COR-L47 (cell line): ENCODE results near the gene HTR1E.
"Not testable (repeated sequence)": the region's sequence is repeated elsewhere in the genome, so short reads cannot be mapped to it uniquely, and the experiment has no call there.

Experiments used
- DNase-seq: peaks from one replicate; lab custom pipeline; 2025; lab: John Stamatoyannopoulos, UW

Gene HTR1E

GRCh38 chr6:86978251-86978650, 40.9 kb downstream of the HTR1E start:
- no peak for DNase-seq

- no peak for DNase-seq
These were observed 64.2 kb downstream of the HTR1E start for GRCh38 chr6:87001494-87001893.

GRCh38 chr6:87002391-87002790, 65.1 kb downstream of the HTR1E start:
- not testable (repeated sequence) for DNase-seq

GRCh38 chr6:87006541-87006940, 69.2 kb downstream of the HTR1E start:
- not testable (repeated sequence) for DNase-seq

GRCh38 chr6:87009581-87009980, 72.3 kb downstream of the HTR1E start:
- not testable (repeated sequence) for DNase-seq

GRCh38 chr6:87012035-87012434, 74.7 kb downstream of the HTR1E start:
- DNase-seq, result no peak

GRCh38 chr6:87012743-87013142, 75.4 kb downstream of the HTR1E start:
- no peak for DNase-seq

GRCh38 chr6:87016772-87017171, 79.4 kb downstream of the HTR1E start:
- DNase-seq, result no peak

GRCh38 chr6:87027021-87027420, 89.7 kb downstream of the HTR1E start:
- DNase-seq, result no peak

- peak; percentile 37 for DNase-seq
These were observed 92.5 kb downstream of the HTR1E start for GRCh38 chr6:87029711-87030314.

- DNase-seq, result no peak
These were observed 103.4 kb downstream of the HTR1E start for GRCh38 chr6:87040729-87041128.

- no peak for DNase-seq
These were observed 108.3 kb downstream of the HTR1E start for GRCh38 chr6:87045521-87046075.

GRCh38 chr6:87049779-87050178, 112.5 kb downstream of the HTR1E start:
- no peak for DNase-seq

GRCh38 chr6:87053312-87053711, 116.0 kb downstream of the HTR1E start:
- no peak for DNase-seq

GRCh38 chr6:87054143-87054833, 117.0 kb downstream of the HTR1E start:
- no peak for DNase-seq

GRCh38 chr6:87059943-87060342, 122.6 kb downstream of the HTR1E start:
- no peak for DNase-seq

- DNase-seq, result no peak
These were observed 127.8 kb downstream of the HTR1E start for GRCh38 chr6:87065117-87065516.
